NCI-H1092 treated with DMSO at 0.1 percent for 48 hours (cell line): ENCODE measurements around the gene OR5K1.
A peak's percentile ranks its signal among the peaks of the same experiment; 100 is the strongest.

Experiments used
- DNase-seq: peaks from one replicate; lab custom pipeline; 2025; lab: John Stamatoyannopoulos, UW

The OR5K1 gene

GRCh38 chr3:98514948-98515347 lies 51.9 kb downstream of the OR5K1 start:
- DNase-seq: no peak

GRCh38 chr3:98518816-98519215 lies 55.8 kb downstream of the OR5K1 start:
- no peak for DNase-seq

GRCh38 chr3:98519351-98519750 lies 56.4 kb downstream of the OR5K1 start:
- DNase-seq: no peak

GRCh38 chr3:98521897-98522543 lies 59.0 kb downstream of the OR5K1 start:
- peak; percentile 40 for DNase-seq
